Adipocyte (in vitro differentiated cells): ENCODE measurements around the gene CALCOCO1.

Experiments used
- DNase-seq: peaks from one replicate; pipeline ENCODE4 v3.0.0-alpha.2; 2015; ENCODE audit warnings: low read depth
- H3K27me3 ChIP-seq: replicated peaks from 2 replicates; pipeline ENCODE4 v1.7.0; 2013; ENCODE audit warnings: mild to moderate bottlenecking, low read length, moderate library complexity; ENCODE audit not compliant: control insufficient read depth, insufficient read depth
- H3K36me3 ChIP-seq: 2 replicates; pipeline ENCODE4 v1.7.0; 2013; ENCODE audit warnings: low read length, mild to moderate bottlenecking, moderate library complexity; ENCODE audit not compliant: control insufficient read depth, insufficient read depth, severe bottlenecking
- H3K4me1 ChIP-seq: 2 replicates; pipeline ENCODE4 v1.7.0; 2013; ENCODE audit warnings: mild to moderate bottlenecking, low read length, moderate library complexity; ENCODE audit not compliant: control insufficient read depth, insufficient read depth
- H3K4me3 ChIP-seq: 2 replicates; pipeline ENCODE4 v1.7.0; 2013; ENCODE audit warnings: mild to moderate bottlenecking, low read length, moderate library complexity
- H3K9ac ChIP-seq: 2 replicates; pipeline ENCODE4 v1.7.0; 2013; ENCODE audit warnings: mild to moderate bottlenecking, low read length, moderate library complexity
- H3K9me3 ChIP-seq: 2 replicates; pipeline ENCODE4 v1.7.0; 2013; ENCODE audit warnings: mild to moderate bottlenecking, low read length, moderate library complexity; ENCODE audit not compliant: control insufficient read depth

Gene CALCOCO1

GRCh38 chr12:53675701-53676607 is 51.3 kb downstream of the CALCOCO1 start, which contains the start of gene ATP5MC2:
TSS of gene ATP5MC2 (minus strand) at chr12:53676083. CDS start at chr12:53672614, 3,469 bp downstream.
- peak within 1 kb of the TSS; percentile 88 for H3K9ac ChIP-seq
- no peaks in the 10 kb centered on the region for H3K27me3 ChIP-seq
- H3K4me1 ChIP-seq: peaks cover 26% of the 10 kb centered on the region
- peaks cover 17% of the 10 kb centered on the region for H3K36me3 ChIP-seq
- peak; percentile 99 for DNase-seq
- no peaks in the 10 kb centered on the region for H3K9me3 ChIP-seq
- peak within 1 kb of the TSS; percentile 92 for H3K4me3 ChIP-seq

DNA sequence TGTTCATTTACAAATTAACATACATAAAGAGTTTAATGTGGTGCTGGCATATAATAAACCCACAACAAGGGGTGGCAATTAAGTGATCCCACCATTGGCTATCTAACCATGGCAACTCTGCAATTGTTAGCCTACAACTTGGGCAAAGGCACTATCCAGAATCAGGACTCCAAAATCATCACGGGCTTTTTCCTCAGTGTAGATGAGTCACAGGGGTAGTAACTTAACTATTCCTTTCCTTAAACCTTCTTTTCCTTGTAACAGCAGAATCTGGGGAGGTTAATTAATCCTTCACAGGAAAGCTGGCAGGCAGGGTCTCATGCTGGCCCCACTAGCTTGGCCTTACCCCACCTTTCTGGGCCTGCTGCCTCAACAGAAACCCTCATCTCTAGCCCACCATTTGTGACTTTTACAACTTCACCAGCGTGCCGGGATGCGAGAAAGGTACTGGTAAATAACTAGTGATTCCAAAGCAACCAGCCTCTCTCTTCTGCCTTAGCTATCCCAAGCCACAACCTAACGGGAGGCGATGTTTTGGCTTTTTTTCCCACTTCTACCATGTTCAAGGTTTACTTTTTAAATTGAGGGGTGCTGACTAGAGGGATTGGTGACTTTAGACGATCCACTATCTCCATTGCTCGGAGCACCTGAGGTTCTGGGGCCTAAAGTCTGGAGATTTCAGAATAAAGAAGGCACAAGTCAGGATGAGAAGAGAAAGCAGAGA is 52.1 kb downstream of the CALCOCO1 start:
- Histone ChIP-seq H3K36me3 (peaks cover 25% of the 10 kb centered on the region), H3K27me3 (no peaks in the 10 kb centered on the region), H3K9me3 (no peaks in the 10 kb centered on the region), H3K4me3 (peak overlapping the region; percentile 92), H3K4me1 (peaks cover 28% of the 10 kb centered on the region), H3K9ac (peak overlapping the region; percentile 88)
- DNase-seq: no peak

- H3K9ac ChIP-seq: no peak overlapping the region
- DNase-seq: no peak
- H3K4me3 ChIP-seq: no peak overlapping the region
- H3K9me3 ChIP-seq: no peaks in the 10 kb centered on the region
- no peaks in the 10 kb centered on the region for H3K27me3 ChIP-seq
- H3K36me3 ChIP-seq: peaks cover 52% of the 10 kb centered on the region
- H3K4me1 ChIP-seq: peaks cover 13% of the 10 kb centered on the region
These were observed 56.3 kb downstream of the CALCOCO1 start for GRCh38 chr12:53670971-53671370.

GRCh38 chr12:53670308-53670707 is 56.9 kb downstream of the CALCOCO1 start:
- peaks cover 59% of the 10 kb centered on the region for H3K36me3 ChIP-seq
- H3K9ac ChIP-seq: no peak overlapping the region
- H3K9me3 ChIP-seq: no peaks in the 10 kb centered on the region
- H3K4me1 ChIP-seq: peaks cover 13% of the 10 kb centered on the region
- no peak for DNase-seq
- no peaks in the 10 kb centered on the region for H3K27me3 ChIP-seq
- no peak overlapping the region for H3K4me3 ChIP-seq

DNA sequence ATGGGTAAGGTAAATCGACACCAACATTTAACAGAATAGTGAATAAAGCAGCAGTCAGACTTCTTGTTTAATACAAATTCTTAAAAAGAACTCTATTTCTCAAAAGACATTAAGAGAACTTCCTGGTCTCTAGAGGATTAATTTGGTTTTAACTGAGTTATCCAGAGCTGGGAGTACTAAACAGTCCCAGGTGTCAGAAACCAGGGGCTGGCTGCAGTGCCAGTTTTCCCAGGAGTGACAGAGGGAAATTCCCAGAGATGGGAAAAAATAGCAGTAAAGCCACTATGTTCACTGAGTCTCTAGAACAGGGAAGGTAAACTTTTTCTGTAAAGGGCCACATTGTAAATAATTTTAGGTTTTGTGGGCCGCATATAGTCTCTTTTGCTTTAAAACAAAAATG is 60.2 kb downstream of the CALCOCO1 start:
- Histone ChIP-seq H3K27me3 (no peaks in the 10 kb centered on the region), H3K4me1 (peaks cover 12% of the 10 kb centered on the region), H3K9me3 (no peaks in the 10 kb centered on the region), H3K4me3 (no peak overlapping the region), H3K36me3 (peaks cover 69% of the 10 kb centered on the region), H3K9ac (no peak overlapping the region)
- DNase-seq: peak; percentile 4

DNA sequence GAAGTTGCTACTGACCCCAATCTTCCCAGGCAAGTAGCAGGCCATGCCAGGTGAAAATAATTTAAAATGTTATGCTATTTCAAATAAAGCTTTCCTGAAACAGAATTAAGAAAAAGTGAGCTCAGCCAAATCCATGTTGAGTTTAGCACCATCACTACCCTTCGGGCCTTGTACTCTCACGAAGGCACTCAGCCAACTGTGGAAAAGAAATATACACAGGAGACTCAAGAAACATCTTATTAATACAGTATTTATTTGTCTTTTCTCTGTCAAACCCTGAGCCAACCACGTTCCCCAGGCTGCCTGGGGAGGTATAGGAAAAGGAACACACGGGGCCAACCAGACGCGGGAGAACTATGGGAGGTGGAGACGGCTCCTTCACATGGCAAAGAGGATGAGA is 62.3 kb downstream of the CALCOCO1 start:
- Histone ChIP-seq H3K4me1 (peaks cover 16% of the 10 kb centered on the region), H3K9ac (no peak overlapping the region), H3K9me3 (no peaks in the 10 kb centered on the region), H3K36me3 (peaks cover 48% of the 10 kb centered on the region), H3K4me3 (no peak overlapping the region), H3K27me3 (no peaks in the 10 kb centered on the region)
- DNase-seq: no peak

GRCh38 chr12:53664191-53664590 is 63.1 kb downstream of the CALCOCO1 start:
- Histone ChIP-seq H3K27me3 (no peaks in the 10 kb centered on the region), H3K9ac (no peak overlapping the region), H3K9me3 (no peaks in the 10 kb centered on the region), H3K4me1 (peaks cover 23% of the 10 kb centered on the region), H3K36me3 (peaks cover 41% of the 10 kb centered on the region), H3K4me3 (no peak overlapping the region)
- DNase-seq: no peak

- Histone ChIP-seq H3K27me3 (no peaks in the 10 kb centered on the region), H3K9ac (peak overlapping the region; percentile 76), H3K36me3 (peaks cover 14% of the 10 kb centered on the region), H3K4me3 (peak overlapping the region; percentile 55), H3K4me1 (peaks cover 34% of the 10 kb centered on the region), H3K9me3 (no peaks in the 10 kb centered on the region)
- DNase-seq: peak; percentile 11
These were observed 67.2 kb downstream of the CALCOCO1 start for GRCh38 chr12:53660041-53660440.

GRCh38 chr12:53659571-53659981 is 67.7 kb downstream of the CALCOCO1 start:
- DNase-seq: peak; percentile 54
- Histone ChIP-seq H3K9me3 (no peaks in the 10 kb centered on the region), H3K9ac (peak overlapping the region; percentile 76), H3K4me3 (peak overlapping the region; percentile 55), H3K36me3 (peaks cover 9% of the 10 kb centered on the region), H3K27me3 (no peaks in the 10 kb centered on the region), H3K4me1 (peaks cover 29% of the 10 kb centered on the region)

DNA sequence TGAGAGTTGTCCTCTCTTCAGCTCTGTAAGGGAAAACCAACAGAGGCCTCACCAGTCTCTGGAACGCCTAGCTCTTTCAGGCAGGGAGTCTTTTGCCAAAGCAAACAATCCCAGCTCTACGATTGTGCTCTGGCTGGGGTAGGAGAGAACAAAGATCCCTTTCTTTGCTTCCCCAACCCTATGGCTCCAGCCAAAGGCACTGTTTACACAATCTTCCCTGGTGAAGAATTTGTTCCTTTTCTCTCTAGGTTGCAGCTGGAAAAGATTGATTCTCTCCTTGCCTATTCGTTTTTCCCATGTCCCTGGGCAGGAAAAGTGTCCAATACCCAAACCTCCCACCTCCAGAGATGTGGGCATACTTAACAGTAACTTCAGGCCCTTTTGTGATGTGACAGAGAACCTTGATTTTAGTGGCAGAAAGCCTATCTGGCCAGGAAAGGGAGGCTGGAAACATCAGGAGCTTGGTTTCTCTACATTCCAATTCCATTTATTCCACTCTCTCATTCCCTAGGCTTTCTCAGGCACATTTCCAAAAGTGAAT is 68.2 kb downstream of the CALCOCO1 start:
- Histone ChIP-seq H3K9ac (peak overlapping the region; percentile 76), H3K4me3 (peak overlapping the region; percentile 55), H3K36me3 (peaks cover 6% of the 10 kb centered on the region), H3K9me3 (no peaks in the 10 kb centered on the region), H3K4me1 (peaks cover 29% of the 10 kb centered on the region), H3K27me3 (no peaks in the 10 kb centered on the region)
- peak; percentile 87 for DNase-seq
